Mammary epithelial cell (primary cell): ENCODE measurements around the gene ZNF467.

ENCODE experiments used
- EZH2 ChIP-seq: IDR thresholded peaks from 2 replicates; pipeline ENCODE4 v1.6.1; 2012; ENCODE audit warnings: low read length, inconsistent platforms, borderline replicate concordance
- TF ChIP-seq, protein P1 (sequence below), 2 donors: IDR thresholded peaks in 1 of 2; conservative IDR thresholded peaks in 1 of 2; 2 replicates each; pipeline ENCODE4 v1.5.1; 2011 to 2012; ENCODE audit warnings: inconsistent platforms in 2 of 2, low read length in 2 of 2, mild to moderate bottlenecking in 2 of 2, control low read depth in 1 of 2, low read depth in 1 of 2; ENCODE audit not compliant: insufficient read depth in 1 of 2; ENCODE audit errors: extremely low read depth in 1 of 2

- TF ChIP-seq, protein P1, sequence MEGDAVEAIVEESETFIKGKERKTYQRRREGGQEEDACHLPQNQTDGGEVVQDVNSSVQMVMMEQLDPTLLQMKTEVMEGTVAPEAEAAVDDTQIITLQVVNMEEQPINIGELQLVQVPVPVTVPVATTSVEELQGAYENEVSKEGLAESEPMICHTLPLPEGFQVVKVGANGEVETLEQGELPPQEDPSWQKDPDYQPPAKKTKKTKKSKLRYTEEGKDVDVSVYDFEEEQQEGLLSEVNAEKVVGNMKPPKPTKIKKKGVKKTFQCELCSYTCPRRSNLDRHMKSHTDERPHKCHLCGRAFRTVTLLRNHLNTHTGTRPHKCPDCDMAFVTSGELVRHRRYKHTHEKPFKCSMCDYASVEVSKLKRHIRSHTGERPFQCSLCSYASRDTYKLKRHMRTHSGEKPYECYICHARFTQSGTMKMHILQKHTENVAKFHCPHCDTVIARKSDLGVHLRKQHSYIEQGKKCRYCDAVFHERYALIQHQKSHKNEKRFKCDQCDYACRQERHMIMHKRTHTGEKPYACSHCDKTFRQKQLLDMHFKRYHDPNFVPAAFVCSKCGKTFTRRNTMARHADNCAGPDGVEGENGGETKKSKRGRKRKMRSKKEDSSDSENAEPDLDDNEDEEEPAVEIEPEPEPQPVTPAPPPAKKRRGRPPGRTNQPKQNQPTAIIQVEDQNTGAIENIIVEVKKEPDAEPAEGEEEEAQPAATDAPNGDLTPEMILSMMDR (conservative IDR thresholded peaks at IDR 0.05 in 1 of 2, IDR thresholded peaks at IDR 0.05 in 1 of 2; ENCODE audit: extremely low read depth in 1 of 2, insufficient read depth in 1 of 2, low read depth in 1 of 2, low read length in 2 of 2): no peak
- TF ChIP-seq EZH2: no peak
Observed at GRCh38 chr7:149731207-149731955, 42.0 kb downstream of the ZNF467 start.
